ENCODE measurements around the gene DOLPP1. TPM values are rescaled to one million over a fixed set of nuclear protein-coding genes. Genes with fewer than 3 reads are reported as not detected.

Gene DOLPP1
- total and polyA plus RNA-seq, 2 of the 13 experiments (the other 11 are each of a cell fraction or from before 2014, with no cell fraction given) = 21.0 to 34.1 TPM

- TF ChIP-seq RARA (CRISPR knock-in tag; IDR thresholded peaks at IDR 0.05) = peak; percentile 15; the same call in 1 of the 2 replicates
- no peak for TF ChIP-seq ZBTB10 (CRISPR knock-in tag; IDR thresholded peaks at IDR 0.05; ENCODE audit: borderline replicate concordance)
- no peak for TF ChIP-seq AHR (CRISPR knock-in tag; IDR thresholded peaks at IDR 0.05)
These were observed 4.8 kb upstream of the DOLPP1 start (continued) for GRCh38 chr9:129075996-129076639.

DNA sequence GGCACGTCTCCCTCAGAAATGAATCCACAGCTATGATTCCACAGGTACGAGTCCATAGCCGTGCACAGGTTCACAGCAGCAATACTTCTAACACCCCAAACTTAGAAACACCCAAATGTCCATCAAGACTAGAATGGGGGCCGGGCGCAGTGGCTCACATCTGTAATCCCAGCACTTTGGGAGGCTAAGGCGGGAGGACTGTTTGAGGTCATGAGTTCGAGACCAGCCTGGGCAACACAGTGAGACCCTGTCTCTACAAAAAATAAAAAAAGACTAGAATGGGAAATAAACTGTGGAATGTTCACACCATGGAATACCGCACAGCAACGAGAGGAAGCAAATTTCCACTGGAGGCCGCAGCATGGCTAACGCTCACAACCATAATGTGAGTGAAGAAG is 4.3 kb upstream of the DOLPP1 start:
- Histone ChIP-seq H3K4me2 (ENCODE audit: low read depth, low read length) (peak overlapping the region; percentile 49; the same call in 1 of the 2 replicates), H3K27ac (ENCODE audit: extremely low read length, insufficient read depth, low read length) (peak overlapping the region; percentile 65), H3K27me3 (ENCODE audit: control insufficient read depth in 1 of 2, insufficient read depth in 2 of 2, low read length in 2 of 2) (no peaks in the 10 kb centered on the region), H3K36me3 (replicated peaks in 1 of 2; ENCODE audit: control insufficient read depth in 1 of 2, insufficient read depth in 2 of 2, low read length in 2 of 2) (no peaks in the 10 kb centered on the region; a peak in 1 of 5 replicates), H4K20me1 (ENCODE audit: insufficient read depth, low read length) (no peaks in the 10 kb centered on the region), H3K79me2 (ENCODE audit: insufficient read depth, low read length) (peaks cover 15% of the 10 kb centered on the region), H3K4me1 (ENCODE audit: insufficient read depth, low read length) (peaks cover 60% of the 10 kb centered on the region), H3K9ac (ENCODE audit: insufficient read depth, low read depth, low read length) (no peak overlapping the region), H2AFZ (ENCODE audit: low read length) (no peak overlapping the region), H3K4me3 (replicated peaks in 1 of 3; ENCODE audit: insufficient read depth in 1 of 3, low read depth in 2 of 3, low read length in 3 of 3) (no peak overlapping the region), H3K9me3 (ENCODE audit: low read length) (no peaks in the 10 kb centered on the region)
- POLR2A ChIA-PET = interaction anchor here (1.0 kb wide), 2 partner anchors 12 to 33 kb away, joined by 3 to 4 read pairs; partner anchors contain the start of gene CRAT
- CTCF ChIA-PET (ENCODE audit: low intra/inter-chr PET ratio, low total read pairs) = no interaction called here
- intact Hi-C loops (cut with micrococcal nuclease; ENCODE audit: unreplicated experiment) = no loop called here
- no TSS peak for BruUV-seq (replicated peaks)
- DNase-seq (ENCODE audit: low spot score) (no peak), ATAC-seq (no peak), FAIRE-seq (no peak)
- in situ Hi-C loops (cut with HindIII; ENCODE audit: extremely low pct_ligation_motif_present, low pct_unique_long_range_greater_than_20kb) = no loop called here
- WGBS (ENCODE audit: low lambda C conversion rate) = 98% methylated on average over 11 of the region's 11 CpGs
- TF ChIP-seq HMG20B (CRISPR knock-in tag; conservative IDR thresholded peaks at IDR 0.05) (no peak), ZFP91 (CRISPR knock-in tag; IDR thresholded peaks at IDR 0.05; ENCODE audit: borderline replicate concordance) (0 out of 2 replicates have a peak, but pooled peaks have one; percentile 4)

Data from HepG2 (cell line).